Astrocyte of the spinal cord (primary cell): ENCODE results near the gene PHF3.
"Not testable (repeated sequence)": the region's sequence is repeated elsewhere in the genome, so short reads cannot be mapped to it uniquely, and the experiment has no call there.

ENCODE experiments used
- DNase-seq: peaks from one replicate; pipeline ENCODE4 v3.0.0; 2011; ENCODE audit warnings: low read depth, low spot score
- H3K4me3 ChIP-seq: 2 replicates; pipeline ENCODE4 v1.5.1; 2011; ENCODE audit warnings: low read depth, mild to moderate bottlenecking, low read length, moderate library complexity
- in situ Hi-C: cut with HindIII; loops from 2 replicates; pipeline ENCODE4 v1.10.0; 2017; ENCODE audit warnings: low sequenced_read_pairs
- TF ChIP-seq, protein P1 (sequence below): IDR thresholded peaks from 2 replicates; pipeline ENCODE4 v1.5.1; 2012; ENCODE audit warnings: low read depth, mild to moderate bottlenecking, low read length, inconsistent platforms

Gene PHF3

DNA sequence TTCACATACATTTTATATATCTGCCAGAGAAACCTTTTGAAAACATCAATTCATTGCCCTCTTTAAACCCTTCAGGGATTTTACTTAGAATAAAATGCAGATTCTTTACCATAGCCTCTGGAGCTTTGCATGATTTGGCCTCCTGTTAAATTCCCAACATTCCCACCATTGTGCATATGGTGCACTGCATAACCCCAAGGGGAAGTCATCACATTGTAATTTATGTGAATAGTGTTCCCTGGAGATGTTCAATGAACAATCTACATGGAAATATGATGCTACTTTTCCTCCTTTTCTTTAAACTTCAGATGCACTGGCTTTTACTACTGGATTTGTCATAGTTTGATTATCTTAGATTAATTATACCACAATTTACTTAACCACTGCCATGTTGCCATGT, 94.7 kb downstream of the PHF3 start:
- TF ChIP-seq, protein P1, sequence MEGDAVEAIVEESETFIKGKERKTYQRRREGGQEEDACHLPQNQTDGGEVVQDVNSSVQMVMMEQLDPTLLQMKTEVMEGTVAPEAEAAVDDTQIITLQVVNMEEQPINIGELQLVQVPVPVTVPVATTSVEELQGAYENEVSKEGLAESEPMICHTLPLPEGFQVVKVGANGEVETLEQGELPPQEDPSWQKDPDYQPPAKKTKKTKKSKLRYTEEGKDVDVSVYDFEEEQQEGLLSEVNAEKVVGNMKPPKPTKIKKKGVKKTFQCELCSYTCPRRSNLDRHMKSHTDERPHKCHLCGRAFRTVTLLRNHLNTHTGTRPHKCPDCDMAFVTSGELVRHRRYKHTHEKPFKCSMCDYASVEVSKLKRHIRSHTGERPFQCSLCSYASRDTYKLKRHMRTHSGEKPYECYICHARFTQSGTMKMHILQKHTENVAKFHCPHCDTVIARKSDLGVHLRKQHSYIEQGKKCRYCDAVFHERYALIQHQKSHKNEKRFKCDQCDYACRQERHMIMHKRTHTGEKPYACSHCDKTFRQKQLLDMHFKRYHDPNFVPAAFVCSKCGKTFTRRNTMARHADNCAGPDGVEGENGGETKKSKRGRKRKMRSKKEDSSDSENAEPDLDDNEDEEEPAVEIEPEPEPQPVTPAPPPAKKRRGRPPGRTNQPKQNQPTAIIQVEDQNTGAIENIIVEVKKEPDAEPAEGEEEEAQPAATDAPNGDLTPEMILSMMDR, result no peak
- no peak for DNase-seq
- in situ Hi-C loops, result no loop called here
- H3K4me3 ChIP-seq, result no peak overlapping the region

- no peak overlapping the region for H3K4me3 ChIP-seq
- in situ Hi-C loops, result no loop called here
- TF ChIP-seq, protein P1, result no peak
Measured at GRCh38 chr6:63731930-63732329, 96.3 kb downstream of the PHF3 start.

DNA sequence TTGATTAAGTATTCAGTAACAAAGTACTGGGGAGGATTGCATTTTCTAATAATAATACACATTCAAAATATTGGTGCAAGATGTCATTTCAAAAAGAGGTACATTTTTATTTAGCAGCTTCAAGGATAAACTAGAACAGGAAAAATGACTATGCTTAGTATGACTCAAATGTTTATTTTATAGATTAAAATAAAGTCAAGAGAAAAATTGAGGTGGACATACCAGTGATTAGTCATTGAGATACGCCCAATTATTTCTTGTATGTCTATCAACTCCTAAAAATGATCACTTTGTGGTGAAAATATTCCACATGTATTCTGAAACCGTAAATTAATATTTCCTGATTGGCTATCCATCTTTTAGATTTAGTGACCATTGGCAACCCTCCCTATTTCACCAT, 96.7 kb downstream of the PHF3 start:
- TF ChIP-seq, protein P1, result no peak
- peak; percentile 13 for DNase-seq
- in situ Hi-C loops, result no loop called here
- H3K4me3 ChIP-seq, result no peak overlapping the region

More at GRCh38 chr6:63731930-63732329, 96.3 kb downstream of the PHF3 start:
- no peak for DNase-seq

GRCh38 chr6:63734923-63735322, 99.3 kb downstream of the PHF3 start:
- no peak for DNase-seq
- TF ChIP-seq, protein P1, result no peak
- in situ Hi-C loops, result no loop called here

GRCh38 chr6:63738190-63738589, 102.6 kb downstream of the PHF3 start:
- in situ Hi-C loops, H3K4me3 ChIP-seq, DNase-seq: not testable (repeated sequence)

More at GRCh38 chr6:63734923-63735322, 99.3 kb downstream of the PHF3 start:
- no peak overlapping the region for H3K4me3 ChIP-seq

DNA sequence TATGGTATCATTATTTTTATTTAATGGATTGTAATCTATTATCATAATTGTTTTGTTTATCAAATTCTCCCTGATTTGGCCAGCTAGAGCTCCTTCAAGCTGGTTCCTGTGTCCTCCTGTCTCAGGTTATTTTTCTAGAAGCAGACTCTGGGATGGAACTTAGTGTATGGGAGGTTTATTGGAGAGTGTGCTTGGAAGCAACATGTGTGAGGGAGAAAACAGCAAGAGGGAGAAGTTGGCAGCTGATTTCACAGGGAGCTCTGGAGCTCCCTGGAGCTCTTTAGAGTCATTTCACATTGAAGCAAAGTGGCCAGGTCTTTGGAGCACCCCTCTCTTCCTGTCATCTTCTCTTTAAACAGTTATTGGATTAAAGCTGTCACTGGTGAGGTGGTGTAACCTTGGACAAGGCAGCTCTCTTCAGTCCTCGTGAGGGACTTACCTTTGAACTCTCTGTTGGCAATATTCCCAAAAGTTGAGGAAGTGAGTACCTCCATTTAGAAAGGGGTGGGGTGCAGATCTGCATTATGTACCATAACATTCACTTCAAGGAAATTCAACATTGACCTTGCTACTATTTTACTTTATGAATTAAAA, 103.6 kb downstream of the PHF3 start:
- in situ Hi-C loops, result no loop called here
- no peak for DNase-seq
- TF ChIP-seq, protein P1, result no peak
- no peak overlapping the region for H3K4me3 ChIP-seq

DNA sequence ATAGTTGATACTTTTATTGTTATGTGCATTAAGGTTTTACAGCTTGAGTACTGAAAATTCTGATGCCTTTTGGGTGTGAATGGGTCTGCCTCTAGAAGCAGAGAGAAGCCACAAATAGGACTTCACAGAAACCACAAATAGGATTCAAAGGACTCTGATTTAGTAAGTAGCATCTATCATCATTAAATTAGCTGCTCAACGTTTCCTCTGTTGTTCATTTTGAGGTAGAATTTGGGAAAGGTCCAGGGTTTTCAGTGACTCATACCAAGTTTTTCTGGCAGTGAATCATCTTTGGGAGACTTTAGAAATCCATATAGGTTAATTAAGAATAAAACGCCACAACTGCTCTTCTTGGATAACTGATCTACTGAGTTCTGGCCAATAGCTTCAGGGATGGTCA, 105.1 kb downstream of the PHF3 start:
- TF ChIP-seq, protein P1, result no peak
- DNase-seq, result peak; percentile 85
- in situ Hi-C loops, result no loop called here
- H3K4me3 ChIP-seq, result no peak overlapping the region
